GM21367 (cell line): ENCODE data around the gene TM9SF1.
A peak's percentile ranks its signal among the peaks of the same experiment; 100 is the strongest.

ENCODE experiments used
- ATAC-seq: cut with Tn5 transposase; IDR thresholded peaks from one replicate; pipeline ENCODE4 v1.9.1; 2021; ENCODE audit not compliant: unreplicated experiment

Gene TM9SF1

GRCh38 chr14:24195186-24196070 lies at the start of gene TM9SF1:
Gene TM9SF1, minus strand, starts transcription at chr14:24195441. Its CDS starts 422 bp downstream, at chr14:24195019.
- ATAC-seq = peak; percentile 82

- no peak for ATAC-seq
Measured at GRCh38 chr14:24243336-24243836, 48.1 kb upstream of the TM9SF1 start.

- ATAC-seq = peak; percentile 71
Measured at GRCh38 chr14:24241829-24242443, 46.7 kb upstream of the TM9SF1 start.

GRCh38 chr14:24240110-24240918 lies 45.1 kb upstream of the TM9SF1 start:
- no peak for ATAC-seq

- ATAC-seq = no peak
Measured at GRCh38 chr14:24238527-24239037, 43.3 kb upstream of the TM9SF1 start.

- ATAC-seq = no peak
Measured at GRCh38 chr14:24238123-24238522, 42.9 kb upstream of the TM9SF1 start.

GRCh38 chr14:24237463-24237955 lies 42.3 kb upstream of the TM9SF1 start:
- no peak for ATAC-seq

GRCh38 chr14:24236689-24237462 lies 41.6 kb upstream of the TM9SF1 start:
- ATAC-seq = no peak

- no peak for ATAC-seq
Measured at GRCh38 chr14:24235804-24236688, 40.8 kb upstream of the TM9SF1 start.

- no peak for ATAC-seq
Measured at GRCh38 chr14:24234095-24235005, 39.1 kb upstream of the TM9SF1 start.

- no peak for ATAC-seq
Measured at GRCh38 chr14:24233538-24233866, 38.3 kb upstream of the TM9SF1 start.

GRCh38 chr14:24232645-24233537 lies 37.6 kb upstream of the TM9SF1 start, which contains the start of gene GMPR2:
Gene GMPR2, plus strand, starts transcription at chr14:24232929. Its CDS starts 325 bp downstream, at chr14:24233254.
- peak; percentile 47 for ATAC-seq

- ATAC-seq = peak; percentile 66
Measured at GRCh38 chr14:24232121-24232644, 36.9 kb upstream of the TM9SF1 start, which contains the start of gene NEDD8. Gene NEDD8, minus strand, starts transcription at chr14:24232367. Its CDS starts 100 bp downstream, at chr14:24232267.

- peak; percentile 10 for ATAC-seq
Measured at GRCh38 chr14:24231263-24232120, 36.3 kb upstream of the TM9SF1 start.

- no peak for ATAC-seq
Measured at GRCh38 chr14:24228902-24229301, 33.7 kb upstream of the TM9SF1 start.

GRCh38 chr14:24226473-24226872 lies 31.2 kb upstream of the TM9SF1 start:
- no peak for ATAC-seq
